ENCODE results near the gene SLC44A4. TPM values are rescaled to one million over a fixed set of nuclear protein-coding genes. Genes with fewer than 3 reads are reported as not detected.

SLC44A4 gene
- total and polyA plus RNA-seq, 12 donors, result 0.03 to 0.24 (median 0.14) TPM; not detected in 9

DNA sequence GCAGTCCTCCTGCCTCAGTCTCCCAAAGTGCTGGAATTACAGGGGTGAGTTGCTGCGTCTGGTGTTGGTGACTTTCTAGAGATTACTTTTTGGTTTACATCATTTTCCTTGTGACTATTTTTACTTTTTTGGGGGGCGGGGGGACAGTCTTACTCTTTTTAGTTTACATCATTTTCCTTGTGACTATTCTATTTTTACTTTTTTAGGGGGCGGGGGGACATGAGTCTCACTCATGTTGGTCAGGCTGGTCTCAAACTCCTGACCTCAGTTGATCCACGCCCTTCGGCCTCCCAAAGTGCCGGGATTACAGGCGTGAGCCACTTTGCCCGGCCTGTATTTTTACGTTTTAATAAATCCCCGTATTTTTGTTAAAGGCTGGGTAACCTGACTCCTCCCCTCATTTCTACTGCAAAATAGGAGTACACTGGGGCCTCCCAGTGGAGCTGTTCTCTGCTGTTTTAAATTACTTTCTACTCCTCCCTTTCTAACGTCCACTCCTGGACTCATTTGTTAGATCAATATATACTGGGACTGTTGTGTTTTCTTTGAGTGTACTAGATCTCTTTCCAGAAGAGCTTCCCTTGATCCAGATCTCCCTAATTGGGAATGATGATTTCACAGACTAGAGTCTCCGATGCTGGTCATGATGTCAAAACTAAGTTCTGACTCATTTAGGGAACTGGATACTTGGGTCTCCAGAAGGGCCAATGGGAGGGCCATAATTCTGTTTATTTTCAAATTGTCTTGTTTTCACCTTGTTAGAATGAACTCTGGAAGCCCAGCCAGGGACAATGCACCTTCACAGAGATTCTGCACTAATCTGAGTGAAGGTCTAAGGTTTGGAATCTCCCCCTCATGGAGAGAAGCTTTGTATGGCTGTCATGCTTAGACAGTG, 42.1 kb downstream of the SLC44A4 start:
- TF ChIP-seq, protein P1, sequence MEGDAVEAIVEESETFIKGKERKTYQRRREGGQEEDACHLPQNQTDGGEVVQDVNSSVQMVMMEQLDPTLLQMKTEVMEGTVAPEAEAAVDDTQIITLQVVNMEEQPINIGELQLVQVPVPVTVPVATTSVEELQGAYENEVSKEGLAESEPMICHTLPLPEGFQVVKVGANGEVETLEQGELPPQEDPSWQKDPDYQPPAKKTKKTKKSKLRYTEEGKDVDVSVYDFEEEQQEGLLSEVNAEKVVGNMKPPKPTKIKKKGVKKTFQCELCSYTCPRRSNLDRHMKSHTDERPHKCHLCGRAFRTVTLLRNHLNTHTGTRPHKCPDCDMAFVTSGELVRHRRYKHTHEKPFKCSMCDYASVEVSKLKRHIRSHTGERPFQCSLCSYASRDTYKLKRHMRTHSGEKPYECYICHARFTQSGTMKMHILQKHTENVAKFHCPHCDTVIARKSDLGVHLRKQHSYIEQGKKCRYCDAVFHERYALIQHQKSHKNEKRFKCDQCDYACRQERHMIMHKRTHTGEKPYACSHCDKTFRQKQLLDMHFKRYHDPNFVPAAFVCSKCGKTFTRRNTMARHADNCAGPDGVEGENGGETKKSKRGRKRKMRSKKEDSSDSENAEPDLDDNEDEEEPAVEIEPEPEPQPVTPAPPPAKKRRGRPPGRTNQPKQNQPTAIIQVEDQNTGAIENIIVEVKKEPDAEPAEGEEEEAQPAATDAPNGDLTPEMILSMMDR (IDR thresholded peaks at IDR 0.05), result no peak
- Histone ChIP-seq H3K36me3 (peaks cover 0 to 58% (median 45%) of the 10 kb centered on the region in 9 donors), H3K27ac (peak overlapping the region in 9 of 10 donors; percentile 5 to 98 (median 96)), H3K4me1 (peaks cover 23 to 64% (median 48%) of the 10 kb centered on the region in 9 donors), H3K9me3 (no peaks in the 10 kb centered on the region), H3K4me3 (peak overlapping the region; percentile 8 to 100 (median 90)), H3K27me3 (no peaks in the 10 kb centered on the region)
- 17 to 32% methylated on average over 12 of the region's 12 CpGs for WGBS, 2 donors
- no peak for DNase-seq
- intact Hi-C loops (cut with DNase I), result loop anchor here in 7 of 10 donors (5.0 to 10.0 kb wide), 6 partner anchors 59 to 292 kb away; partner anchors contain the start of genes VWA7 (in 3 of the 7), ATP6V1G2 (in 2 of the 7), DDX39B (in 2 of the 7) and NFKBIL1 (in 2 of the 7)
- no peak for ATAC-seq

DNA sequence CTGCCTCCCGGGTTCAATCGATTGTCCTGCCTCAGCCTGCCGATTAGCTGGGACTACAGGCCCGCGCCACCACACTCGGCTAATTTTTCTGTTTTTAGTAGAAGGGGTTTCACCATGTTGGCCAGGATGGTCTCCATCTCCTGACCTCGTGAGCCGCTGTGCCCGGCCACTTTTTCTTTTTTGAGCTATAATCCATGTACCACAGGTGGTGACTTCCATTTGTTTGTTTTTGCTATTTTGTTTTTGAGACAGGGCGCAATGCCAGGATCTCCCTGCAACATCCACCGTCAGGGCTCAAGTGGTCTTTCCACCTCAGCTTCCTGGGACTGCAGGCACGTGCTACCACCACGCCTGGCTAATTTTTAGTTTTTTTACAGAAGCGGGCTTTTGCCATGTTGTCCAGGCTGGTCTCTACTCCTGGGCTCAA, 42.7 kb downstream of the SLC44A4 start:
- TF ChIP-seq, protein P1 (IDR thresholded peaks at IDR 0.05), result no peak
- Histone ChIP-seq H3K4me3 (peak overlapping the region; percentile 8 to 100 (median 90)), H3K27ac (peak overlapping the region in 9 of 10 donors; percentile 5 to 98 (median 96)), H3K27me3 (no peaks in the 10 kb centered on the region), H3K9me3 (no peaks in the 10 kb centered on the region), H3K36me3 (peaks cover 0 to 51% (median 43%) of the 10 kb centered on the region in 9 donors), H3K4me1 (peaks cover 24 to 70% (median 54%) of the 10 kb centered on the region in 9 donors)
- WGBS, 2 donors, result 14 to 19% methylated on average over 14 of the region's 14 CpGs
- intact Hi-C loops (cut with DNase I), result loop anchor here in 7 of 10 donors (5.0 to 10.0 kb wide), 6 partner anchors 59 to 291 kb away; partner anchors contain the start of genes VWA7 (in 3 of the 7), ATP6V1G2 (in 2 of the 7), DDX39B (in 2 of the 7) and NFKBIL1 (in 2 of the 7)
- DNase-seq (no peak), ATAC-seq (no peak)

- DNase-seq (peak; percentile 90), ATAC-seq (peak; percentile 87 to 95 (median 93))
- peak overlapping the region; percentile 84 to 100 (median 93) for H3K4me3 ChIP-seq
- H3K27ac ChIP-seq, result peak overlapping the region; percentile 89 to 98 (median 96)
- 0 to 1% methylated on average over 59 of the region's 59 CpGs for WGBS, 2 donors
- TF ChIP-seq, protein P1 (IDR thresholded peaks at IDR 0.05), result no peak
- intact Hi-C loops (cut with DNase I), result loop anchor here (2.0 to 10.0 kb wide), 16 partner anchors 28 to 290 kb away; partner anchors contain the start of genes LY6G5C (in 7 of the 10), VWA7 (in 4 of the 10), CLIC1 (in 3 of the 10) and DDAH2 (in 3 of the 10)
- peaks cover 27 to 79% (median 62%) of the 10 kb centered on the region in 9 donors for H3K4me1 ChIP-seq
- no peaks in the 10 kb centered on the region for H3K27me3 ChIP-seq
- H3K9me3 ChIP-seq, result no peaks in the 10 kb centered on the region
- H3K36me3 ChIP-seq, result peaks cover 0 to 37% (median 29%) of the 10 kb centered on the region in 9 donors
These were observed 44.2 kb downstream of the SLC44A4 start for GRCh38 chr6:31834367-31835250.

Data from heart right ventricle (tissue), 16 donors.